Glomerular endothelial cell (primary cell): ENCODE data around the gene USP2. TPM values are rescaled to one million over a fixed set of nuclear protein-coding genes. Genes with fewer than 3 reads are reported as not detected.

Experiments used
- DNase-seq: peaks from one replicate; pipeline ENCODE4 v3.0.0-alpha.2; 2011; ENCODE audit warnings: low read depth, low spot score; ENCODE audit errors: extremely low read depth
- total RNA-seq: library from RNA; depleted of rRNA; stranded (reverse); fragments of >200 nt; gene quantifications from 2 replicates; pipeline ENCODE4 v1.2.3, GENCODE V29; 2015

USP2 gene
- total RNA-seq, 1 donor from 2014 or later = 0.41 TPM

- DNase-seq = no peak
These were observed 14.5 kb downstream of the USP2 start for GRCh38 chr11:119366690-119367620.

- DNase-seq = no peak
These were observed 16.4 kb downstream of the USP2 start for GRCh38 chr11:119365071-119365591.

GRCh38 chr11:119363851-119364590, 17.5 kb downstream of the USP2 start:
- no peak for DNase-seq

- DNase-seq = no peak
These were observed 18.2 kb downstream of the USP2 start for GRCh38 chr11:119363081-119363850.

GRCh38 chr11:119362741-119363080, 18.8 kb downstream of the USP2 start:
- no peak for DNase-seq

GRCh38 chr11:119361941-119362725, 19.4 kb downstream of the USP2 start:
- DNase-seq = no peak

- no peak for DNase-seq
These were observed 20.3 kb downstream of the USP2 start for GRCh38 chr11:119361056-119361787.

GRCh38 chr11:119359365-119360214, 21.9 kb downstream of the USP2 start:
- no peak for DNase-seq

GRCh38 chr11:119357074-119357473, 24.4 kb downstream of the USP2 start:
- DNase-seq = no peak

GRCh38 chr11:119356349-119357031, 25.0 kb downstream of the USP2 start:
- DNase-seq = no peak

- DNase-seq = no peak
These were observed 26.2 kb downstream of the USP2 start for GRCh38 chr11:119355091-119355843.

- DNase-seq = no peak
These were observed 28.6 kb downstream of the USP2 start for GRCh38 chr11:119352857-119353260.

GRCh38 chr11:119351232-119351631, 30.3 kb downstream of the USP2 start:
- DNase-seq = no peak

- no peak for DNase-seq
These were observed 31.2 kb downstream of the USP2 start for GRCh38 chr11:119350302-119350701.

- no peak for DNase-seq
These were observed 33.4 kb downstream of the USP2 start for GRCh38 chr11:119347940-119348605.

- no peak for DNase-seq
These were observed 34.2 kb downstream of the USP2 start for GRCh38 chr11:119347242-119347641.

- DNase-seq = no peak
These were observed 34.9 kb downstream of the USP2 start, which contains the start of gene MFRP for GRCh38 chr11:119346605-119347004. Gene MFRP (minus strand): TSS chr11:119346705. CDS start chr11:119346513, 192 bp downstream.
